ENCODE measurements around the gene PLEKHN1. TPM values are rescaled to one million over a fixed set of nuclear protein-coding genes. Genes with fewer than 3 reads are reported as not detected.
A peak's percentile ranks its signal among the peaks of the same experiment; 100 is the strongest.

Gene PLEKHN1
- total and polyA plus RNA-seq, 2 of the 4 experiments (the other 2 are of a cell fraction), result 0.54 to 2.1 TPM

DNA sequence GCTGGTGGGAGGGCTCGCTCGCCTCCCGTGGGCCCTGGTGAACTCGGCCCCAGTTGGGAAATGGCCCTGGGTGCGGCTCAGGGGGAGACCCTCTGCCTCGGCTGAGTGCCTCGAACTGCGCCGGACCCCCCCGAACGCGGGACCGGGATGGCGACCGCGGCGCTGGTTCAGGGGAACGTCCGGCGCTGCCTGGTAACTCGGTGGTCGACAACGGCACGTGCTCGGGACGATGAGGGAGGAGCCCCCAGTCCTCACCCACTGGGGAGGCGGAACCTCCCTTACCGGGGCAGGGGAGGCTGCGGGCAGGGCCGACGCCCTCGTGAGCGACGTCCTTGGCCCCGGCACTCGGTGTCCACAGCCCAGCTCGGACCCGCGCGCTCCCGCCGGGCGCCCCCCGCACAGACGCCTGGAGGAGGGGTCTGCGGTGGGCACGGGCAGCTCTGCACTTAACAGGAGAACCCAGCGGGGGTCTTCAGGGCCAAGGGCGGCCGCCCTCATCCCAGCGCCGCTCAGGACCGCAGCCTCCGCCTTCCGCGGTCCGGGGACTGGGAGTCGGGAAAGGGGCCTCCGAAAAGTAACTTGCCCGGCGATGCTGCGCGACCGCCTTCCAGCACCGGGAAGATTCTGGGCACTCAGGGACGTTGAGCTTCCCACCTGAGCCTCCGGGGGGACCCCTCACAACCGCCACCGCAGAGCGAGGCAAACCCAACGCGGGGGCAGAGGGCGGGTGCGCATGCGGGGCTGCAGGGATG is 31.9 kb downstream of the PLEKHN1 start:
- no peak overlapping the region for H2BK20ac ChIP-seq (ENCODE audit: low read depth, low read length)
- no peak overlapping the region for H2BK120ac ChIP-seq (ENCODE audit: low read depth, low read length)
- H3K79me1 ChIP-seq (ENCODE audit: low read depth in 1 of 2, low read length in 2 of 2), result peaks cover 6 to 30% of the 10 kb centered on the region in 2 experiments; a peak in 3 of 4 replicates
- ATAC-seq (ENCODE audit: low read depth) (no peak), DNase-seq (no peak)
- peak overlapping the region; percentile 43; the same call in 1 of the 2 replicates for H2AK5ac ChIP-seq (ENCODE audit: low read depth, low read length)
- 47% methylated on average over 43 of the region's 75 CpGs; no CpG with 5 or more reads in 1 of the 2 experiments for WGBS, 2 experiments (ENCODE audit: extremely low coverage in 2 of 2, insufficient read length in 1 of 2)
- no peak overlapping the region; the same call in 1 of the 2 replicates for H3K18ac ChIP-seq (ENCODE audit: low read depth, low read length)
- no peak overlapping the region for H3K9ac ChIP-seq (ENCODE audit: low read depth, low read length)
- H3K9me1 ChIP-seq (ENCODE audit: insufficient read depth, low read length), result no peaks in the 10 kb centered on the region
- no TSS peak for BruUV-seq (replicated peaks)
- no peak overlapping the region for H3K56ac ChIP-seq (ENCODE audit: extremely low read depth, insufficient read depth, low read length)
- H3K36me3 ChIP-seq (ENCODE audit: control insufficient read depth, insufficient read depth, low read length), result no peaks in the 10 kb centered on the region
- no peak overlapping the region for H3K23ac ChIP-seq (ENCODE audit: low read depth, low read length)
- in situ Hi-C loops (cut with MboI; ENCODE audit: low sequenced_read_pairs) (no loop called here), intact Hi-C loops (cut with micrococcal nuclease) (no loop called here), dilution Hi-C loops (cut with HindIII; ENCODE audit: low sequenced_read_pairs, unreplicated experiment) (no loop called here)
- peaks cover 4% of the 10 kb centered on the region; the same call in 1 of the 2 replicates for H3K4me1 ChIP-seq (ENCODE audit: control insufficient read depth, insufficient read depth, low read length)
- H4K8ac ChIP-seq (ENCODE audit: low read depth in 2 of 2, low read length in 2 of 2), result peak overlapping the region in 1 of 2 experiments; percentile 47; a peak in 1 of 4 replicates
- peak overlapping the region; percentile 85 for H2AFZ ChIP-seq (replicated peaks; ENCODE audit: low read length, poor library complexity)
- H2BK15ac ChIP-seq (ENCODE audit: low read depth, low read length), result no peak overlapping the region
- peak overlapping the region; percentile 90 for H2AK9ac ChIP-seq (replicated peaks; ENCODE audit: low read depth, low read length, poor library complexity)
- peak overlapping the region; percentile 61; the same call in 1 of the 2 replicates for H3K4me2 ChIP-seq (ENCODE audit: low read depth, low read length)
- H3K14ac ChIP-seq (replicated peaks; ENCODE audit: low read depth, low read length), result no peak overlapping the region; the same call in 1 of the 2 replicates
- H2BK5ac ChIP-seq (ENCODE audit: low read depth, low read length, poor library complexity, severe bottlenecking), result no peak overlapping the region
- peak overlapping the region; percentile 22; the same call in 1 of the 2 replicates for H3K4ac ChIP-seq (ENCODE audit: low read depth, low read length)
- H3K27ac ChIP-seq (ENCODE audit: insufficient read depth, low read length), result no peak overlapping the region; the same call in 1 of the 2 replicates
- CTCF ChIA-PET, result interaction anchor here (0.8 kb wide), 1 partner anchor 13 kb away, joined by 4 read pairs; no protein-coding TSS in a partner anchor
- H4K5ac ChIP-seq (ENCODE audit: low read depth, low read length), result no peak overlapping the region; the same call in 1 of the 2 replicates
- H4K91ac ChIP-seq (ENCODE audit: insufficient read depth, low read depth, low read length), result no peak overlapping the region; the same call in 1 of the 2 replicates
- POLR2A ChIA-PET (ENCODE audit: unreplicated experiment), result no interaction called here
- H3K27me3 ChIP-seq (ENCODE audit: control insufficient read depth, insufficient read depth, low read length), result no peaks in the 10 kb centered on the region
- peaks cover 9% of the 10 kb centered on the region; the same call in 1 of the 2 replicates for H4K20me1 ChIP-seq (ENCODE audit: insufficient read depth, low read length)
- H3K4me3 ChIP-seq (ENCODE audit: insufficient read depth, low read depth, low read length), result peak overlapping the region; percentile 59
- TF ChIP-seq CHD1 (IDR thresholded peaks at IDR 0.05; ENCODE audit: low read depth, low read length) (0 out of 2 replicates have a peak, but pooled peaks have one; percentile 1), SMC3 (IDR thresholded peaks at IDR 0.05; ENCODE audit: low read depth, low read length) (no peak)
- no peaks in the 10 kb centered on the region; the same call in 1 of the 2 replicates for H3K9me3 ChIP-seq (ENCODE audit: control insufficient read depth, insufficient read depth, low read length)
